GM18499 (cell line): ENCODE data around the gene RAPGEF2.

Experiments
- ATAC-seq: cut with Tn5 transposase; IDR thresholded peaks from one replicate; pipeline ENCODE4 v1.9.1; 2021; ENCODE audit warnings: moderate number of reproducible peaks; ENCODE audit not compliant: insufficient read depth, unreplicated experiment

RAPGEF2 gene

DNA sequence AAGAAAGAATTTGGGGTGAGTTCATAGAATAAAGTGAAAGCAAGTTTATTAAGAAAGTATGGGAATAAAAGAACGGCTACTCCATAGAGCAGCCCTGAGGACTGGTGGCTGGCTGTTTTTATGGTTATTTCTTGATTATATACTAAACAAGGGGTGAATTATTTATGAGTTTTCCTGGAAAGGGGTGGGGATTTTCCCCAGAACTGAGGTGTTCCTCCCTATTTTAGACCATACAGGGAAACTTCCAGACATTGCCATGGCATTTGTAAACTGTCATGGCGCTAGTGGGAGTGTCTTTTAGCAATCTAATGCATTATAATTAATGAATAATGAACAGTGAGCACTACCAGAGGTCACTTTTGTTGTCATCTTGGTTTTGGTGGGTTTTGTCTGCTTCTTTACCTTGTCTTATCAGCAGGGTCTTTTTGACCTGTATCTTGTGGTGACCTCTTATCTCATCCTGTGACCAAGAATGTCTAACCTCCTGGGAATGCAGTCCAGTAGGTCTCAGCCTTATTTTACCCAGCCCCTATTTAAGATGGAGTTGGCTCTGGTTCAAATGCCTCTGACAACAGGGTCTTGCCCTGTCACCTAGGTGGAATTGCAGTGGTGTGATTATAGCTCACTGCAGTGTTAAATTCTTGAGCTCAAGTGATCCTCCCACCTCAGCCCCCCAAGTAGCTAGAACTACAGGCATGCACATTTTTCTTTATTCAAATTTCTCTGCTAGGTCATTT, 27.1 kb downstream of the RAPGEF2 start:
- no peak for ATAC-seq

DNA sequence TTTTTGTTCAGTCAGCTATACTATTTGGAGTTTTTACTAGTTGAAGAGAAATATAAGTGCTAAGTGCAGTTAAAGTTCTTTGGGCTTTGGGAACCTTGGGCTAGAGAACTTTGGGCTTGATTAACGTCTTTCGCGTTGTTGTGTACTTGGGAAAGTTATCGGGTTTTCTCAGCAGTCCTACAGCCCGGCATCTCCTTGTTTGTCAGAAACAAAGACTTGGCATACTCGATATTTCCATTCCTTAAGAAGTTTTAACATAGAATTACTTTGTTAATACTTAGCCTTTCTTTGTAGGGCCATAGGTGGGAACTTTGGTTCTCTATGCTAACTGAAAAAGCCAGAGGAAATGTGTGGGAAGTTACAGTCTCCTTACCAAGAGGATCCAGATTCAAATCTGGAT, 28.7 kb downstream of the RAPGEF2 start:
- ATAC-seq = no peak

DNA sequence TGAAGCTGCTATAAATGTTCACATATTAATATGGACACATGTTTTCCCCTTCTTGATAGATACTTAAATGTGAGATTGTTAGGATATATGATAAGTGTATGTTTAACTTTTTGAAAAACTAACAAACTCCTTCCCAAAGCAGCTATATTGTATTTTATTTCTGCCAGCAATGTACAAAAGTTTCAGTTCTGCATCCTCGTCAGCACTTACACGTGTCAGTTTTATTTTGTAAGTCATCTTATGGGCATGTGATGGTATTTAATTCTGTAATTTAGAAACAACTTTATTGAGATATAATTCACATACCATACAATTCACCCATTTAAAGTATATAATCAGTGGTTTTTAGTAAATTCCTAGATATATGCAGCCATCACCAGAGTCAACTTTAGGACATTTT, 31.6 kb downstream of the RAPGEF2 start:
- no peak for ATAC-seq

DNA sequence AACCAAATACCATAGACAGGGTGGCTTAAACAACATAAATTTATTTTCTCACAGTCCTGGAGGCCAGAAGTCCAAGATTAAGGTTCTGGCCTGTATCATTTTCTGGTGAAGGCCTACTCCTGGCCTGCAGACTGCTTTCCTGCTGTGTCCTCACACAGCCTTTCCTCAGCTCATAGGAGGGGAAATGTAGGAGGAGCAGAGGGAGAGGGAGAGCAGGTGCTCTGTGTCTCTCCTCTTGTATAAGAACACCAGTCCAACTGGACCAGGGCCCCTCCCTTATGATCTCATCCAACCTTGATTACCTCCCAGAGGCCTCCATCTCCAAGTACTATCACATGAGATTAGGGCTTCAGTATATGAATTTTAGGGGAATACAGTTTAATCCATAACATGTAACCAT, 34.3 kb downstream of the RAPGEF2 start:
- ATAC-seq = no peak

DNA sequence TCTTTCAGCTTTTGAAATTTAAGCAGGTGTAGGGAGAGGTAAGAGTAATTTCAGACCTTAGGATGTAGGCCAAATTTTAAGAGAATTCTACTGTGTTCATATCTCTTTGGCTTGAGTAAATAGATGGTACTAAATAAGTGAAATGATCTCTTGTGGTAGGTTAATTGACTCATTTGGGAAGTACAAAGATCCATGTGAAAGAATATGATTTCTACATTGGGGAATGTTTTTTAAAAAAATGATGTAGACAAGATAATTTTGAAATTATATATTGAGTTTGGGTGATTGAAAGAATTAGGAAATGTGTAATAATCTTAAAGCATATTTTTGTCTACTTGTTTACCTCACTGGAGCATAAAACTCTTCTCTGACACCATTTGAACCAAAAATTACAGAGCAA, 35.6 kb downstream of the RAPGEF2 start:
- no peak for ATAC-seq

DNA sequence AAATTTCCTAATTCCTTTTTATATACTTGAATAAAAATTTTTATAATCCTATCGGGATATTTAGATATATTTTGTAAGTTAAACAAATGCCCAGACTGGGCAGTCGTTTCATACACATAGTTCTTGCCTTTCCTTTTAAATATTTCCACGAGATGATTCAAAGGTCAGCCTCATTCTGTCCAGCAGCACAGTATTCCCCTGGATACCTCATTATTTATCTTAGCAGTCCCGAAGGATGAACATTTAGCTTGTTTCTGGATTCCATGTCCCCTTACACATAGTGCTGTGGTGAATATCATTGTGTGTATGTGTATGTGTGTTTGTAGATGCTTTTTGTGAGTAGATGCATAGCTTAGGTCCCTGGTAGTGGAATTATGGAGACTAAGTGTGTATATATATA, 38.3 kb downstream of the RAPGEF2 start:
- no peak for ATAC-seq

DNA sequence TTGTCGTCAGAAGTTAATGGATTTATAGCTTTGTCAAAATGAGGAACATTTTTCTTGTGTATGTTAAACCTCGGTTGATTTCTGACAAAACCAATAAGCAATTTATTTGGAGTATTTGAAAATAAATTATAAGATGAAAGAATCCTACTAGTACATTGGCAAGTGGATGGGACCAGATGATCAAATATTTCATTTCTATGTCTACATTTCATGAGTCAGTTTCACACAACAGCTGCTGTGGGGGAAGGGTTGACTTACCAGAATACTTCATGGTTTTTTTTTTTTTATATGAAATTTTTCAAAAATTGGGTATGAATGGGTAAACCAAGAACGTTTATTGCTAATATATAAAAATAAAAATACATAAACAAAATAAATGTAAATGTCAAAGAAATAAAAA, 39.4 kb downstream of the RAPGEF2 start:
- ATAC-seq = no peak

DNA sequence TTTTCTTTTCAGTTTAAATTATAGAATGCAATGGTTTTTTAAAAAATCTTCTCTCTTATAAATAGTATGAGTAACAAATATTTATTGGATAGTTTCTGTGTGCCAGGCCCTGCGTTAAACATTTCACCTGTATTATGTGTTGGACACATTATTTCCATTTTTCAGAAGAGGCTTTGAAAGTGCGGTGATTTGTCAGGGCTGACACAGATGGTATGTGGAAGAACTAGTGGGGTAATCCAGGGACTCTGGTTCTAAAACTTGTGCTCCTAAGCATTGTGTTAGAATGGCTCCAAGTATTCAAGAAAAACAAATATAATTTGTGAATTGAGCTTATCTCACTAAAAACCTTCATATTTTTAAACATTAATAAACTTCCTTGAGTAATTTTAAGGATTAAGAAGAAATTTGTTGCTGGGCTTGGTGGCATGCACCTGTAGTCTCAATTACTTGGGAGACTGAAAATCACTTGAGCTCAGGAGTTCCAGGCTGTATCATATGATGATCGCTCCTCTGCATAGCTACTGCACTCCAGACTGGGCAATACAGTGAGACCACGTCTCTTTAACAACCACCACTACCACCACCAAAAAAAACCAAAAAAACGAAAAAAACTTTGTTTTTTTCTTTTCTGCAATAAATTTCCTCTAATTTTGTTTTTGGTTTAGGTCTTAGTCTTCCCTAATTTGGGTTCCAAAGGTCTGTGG, 40.0 kb downstream of the RAPGEF2 start:
- ATAC-seq = no peak

DNA sequence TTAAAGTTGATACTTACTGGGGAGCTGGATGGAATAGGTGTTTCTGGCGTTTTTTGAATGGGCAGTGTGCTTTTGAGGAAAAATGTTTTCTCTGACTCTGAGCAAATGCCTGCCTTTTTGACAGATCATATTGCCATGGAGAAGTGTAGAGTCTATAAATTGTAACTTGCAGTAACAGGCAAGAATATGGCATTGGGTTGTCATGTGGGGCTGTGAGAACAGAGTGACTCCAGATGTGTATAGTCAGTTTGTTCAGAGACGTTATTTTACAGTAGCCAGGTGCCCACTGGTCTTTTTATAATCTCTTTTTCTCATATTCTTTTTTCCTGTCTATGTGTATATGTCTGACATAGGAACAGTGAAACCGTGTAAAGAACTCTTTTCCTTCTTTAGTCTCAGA, 40.8 kb downstream of the RAPGEF2 start:
- ATAC-seq = peak; percentile 14

DNA sequence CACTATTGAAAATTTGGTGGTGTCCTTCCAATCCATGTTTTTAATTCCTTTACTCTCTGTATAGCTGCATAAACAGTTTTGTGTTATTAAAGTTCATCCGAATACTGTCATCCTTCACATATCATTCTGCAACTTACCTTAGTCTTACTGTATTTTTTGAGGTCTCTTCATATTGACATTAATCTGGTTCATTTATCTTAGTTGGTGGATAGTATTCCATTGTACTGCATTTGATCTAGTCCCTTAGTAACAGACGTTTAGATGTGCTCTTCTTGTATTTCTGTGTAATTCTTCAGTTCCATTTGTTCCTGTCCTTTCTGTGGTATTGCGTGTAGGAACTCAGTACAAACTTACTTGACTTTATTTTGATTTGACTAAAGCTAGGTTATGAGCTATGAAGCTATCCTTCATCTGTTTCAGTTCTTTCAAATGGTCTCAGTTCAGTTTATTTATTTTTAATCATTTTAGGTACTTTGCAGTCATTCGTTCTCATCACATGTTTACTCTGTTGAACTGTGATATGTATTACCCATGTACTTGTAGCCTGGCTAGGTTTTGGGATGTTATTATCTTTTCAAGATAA, 41.3 kb downstream of the RAPGEF2 start:
- peak; percentile 40 for ATAC-seq

DNA sequence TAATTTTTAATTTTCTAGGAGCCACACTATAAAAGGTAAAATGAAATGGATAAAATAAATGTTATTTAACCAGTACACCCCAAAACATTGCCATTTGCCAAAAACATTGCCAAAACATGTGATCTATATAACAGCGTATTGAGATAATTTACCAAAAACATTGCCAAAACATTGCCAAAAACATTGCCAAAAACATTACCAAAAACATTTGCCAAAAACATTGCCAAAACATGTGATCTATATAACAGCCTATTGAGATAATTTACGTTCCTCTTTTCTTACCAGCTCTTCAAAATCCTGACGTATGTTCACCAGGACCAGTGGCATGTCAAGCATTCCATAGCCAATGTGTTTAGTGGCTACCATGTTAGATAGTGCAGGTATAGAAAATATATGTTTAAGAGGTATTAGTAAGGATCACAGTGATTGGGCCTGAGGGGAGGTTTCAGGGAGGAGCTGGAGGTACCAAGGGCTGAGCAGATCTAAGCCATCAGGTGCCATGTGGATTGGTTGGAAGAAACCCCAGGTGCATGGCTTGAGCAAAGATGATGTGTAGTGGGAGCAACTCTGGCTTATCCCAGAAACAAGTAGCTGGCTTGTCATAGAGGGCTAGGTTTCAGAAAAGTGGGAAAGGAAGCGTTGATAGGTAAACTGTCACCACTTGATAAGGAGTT, 42.6 kb downstream of the RAPGEF2 start:
- ATAC-seq = no peak

DNA sequence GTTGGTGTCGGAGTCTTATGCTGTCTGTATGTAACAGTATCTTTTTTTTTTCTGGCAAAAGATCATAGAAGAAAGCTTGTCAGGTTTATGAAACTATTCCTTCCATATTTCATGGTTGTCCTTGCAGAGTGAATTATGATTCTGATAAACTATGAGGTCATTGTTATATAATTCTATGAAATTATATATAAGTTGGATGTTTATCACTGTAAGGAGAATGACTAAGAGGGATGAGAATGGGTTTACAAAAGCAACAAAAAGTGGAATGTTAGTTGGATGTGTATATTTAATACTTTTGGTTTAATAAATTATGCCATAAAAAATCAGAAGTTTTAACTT, 43.1 kb downstream of the RAPGEF2 start:
- ATAC-seq = no peak

DNA sequence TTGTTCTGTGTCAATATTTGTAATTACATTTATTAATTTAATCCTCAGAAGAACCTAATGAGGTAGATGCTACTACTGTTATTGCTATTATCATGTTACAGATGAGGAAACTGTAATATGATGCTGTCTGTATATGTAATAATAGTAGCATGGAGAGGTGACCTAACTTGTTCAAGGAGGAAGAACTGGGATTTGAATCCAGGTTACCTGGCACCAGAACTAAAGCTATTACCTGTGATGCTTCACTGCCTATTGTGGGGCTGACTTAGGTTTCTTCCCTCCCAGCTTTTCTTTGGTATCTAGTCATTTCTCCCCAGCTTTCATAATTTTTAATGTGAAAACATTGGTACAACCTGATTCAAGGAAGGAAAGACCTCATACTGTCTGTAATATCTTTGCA, 43.6 kb downstream of the RAPGEF2 start:
- ATAC-seq = no peak

DNA sequence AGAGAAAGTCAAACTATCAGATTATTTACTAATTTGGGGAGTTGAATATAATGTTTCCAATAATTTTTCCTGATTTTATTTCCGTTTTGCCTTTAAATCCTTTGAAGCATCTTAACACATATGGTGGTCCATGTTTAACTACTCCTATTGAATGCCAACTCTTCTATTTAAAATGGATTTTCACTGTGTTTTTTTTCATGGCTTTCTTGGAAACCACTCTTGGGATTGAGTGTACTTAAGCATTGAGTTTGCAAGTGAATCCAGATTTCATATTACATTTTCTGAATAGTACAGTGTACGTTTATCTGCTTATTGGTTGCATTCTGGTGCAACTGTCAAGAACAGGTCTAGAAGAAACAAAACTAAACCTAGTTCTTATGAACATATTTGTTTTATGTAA, 45.6 kb downstream of the RAPGEF2 start:
- ATAC-seq = no peak

DNA sequence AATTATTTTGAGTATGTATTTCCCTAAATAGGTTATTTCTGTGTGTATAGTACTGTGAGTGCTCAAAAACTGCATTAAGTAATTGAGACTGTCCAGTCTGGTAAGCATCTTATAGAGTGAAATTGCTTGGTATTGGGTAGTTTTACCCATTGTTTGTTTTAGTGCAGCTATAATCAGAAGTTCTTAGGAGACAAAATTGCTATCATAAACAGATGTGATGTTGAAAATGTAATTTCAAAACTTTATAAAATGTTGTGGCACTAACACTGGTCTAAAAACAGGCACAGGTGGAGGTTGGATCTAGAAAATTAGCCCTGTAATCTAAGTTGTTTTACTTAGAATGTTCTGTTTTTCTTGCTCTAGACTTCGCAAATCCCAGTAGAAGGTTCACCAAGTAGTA, 46.8 kb downstream of the RAPGEF2 start:
- ATAC-seq = no peak

DNA sequence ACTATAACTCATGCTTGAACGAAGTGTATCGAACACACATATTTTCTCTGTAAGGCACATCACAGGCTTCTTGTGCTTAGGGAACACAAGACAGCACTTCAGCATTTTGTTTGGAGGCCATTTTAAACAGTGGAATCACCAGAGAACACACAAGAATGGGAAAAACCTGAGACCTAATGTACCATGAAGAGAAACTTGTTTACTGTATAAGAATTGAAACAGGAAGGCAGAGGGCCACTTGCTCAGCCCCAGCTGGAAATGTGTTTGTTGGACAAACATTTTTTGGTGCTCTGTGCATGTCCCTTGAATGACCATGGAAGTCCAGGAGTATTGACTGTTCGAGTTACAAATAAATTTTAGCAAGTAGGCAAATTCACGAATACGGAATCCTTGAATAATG, 47.5 kb downstream of the RAPGEF2 start:
- no peak for ATAC-seq

DNA sequence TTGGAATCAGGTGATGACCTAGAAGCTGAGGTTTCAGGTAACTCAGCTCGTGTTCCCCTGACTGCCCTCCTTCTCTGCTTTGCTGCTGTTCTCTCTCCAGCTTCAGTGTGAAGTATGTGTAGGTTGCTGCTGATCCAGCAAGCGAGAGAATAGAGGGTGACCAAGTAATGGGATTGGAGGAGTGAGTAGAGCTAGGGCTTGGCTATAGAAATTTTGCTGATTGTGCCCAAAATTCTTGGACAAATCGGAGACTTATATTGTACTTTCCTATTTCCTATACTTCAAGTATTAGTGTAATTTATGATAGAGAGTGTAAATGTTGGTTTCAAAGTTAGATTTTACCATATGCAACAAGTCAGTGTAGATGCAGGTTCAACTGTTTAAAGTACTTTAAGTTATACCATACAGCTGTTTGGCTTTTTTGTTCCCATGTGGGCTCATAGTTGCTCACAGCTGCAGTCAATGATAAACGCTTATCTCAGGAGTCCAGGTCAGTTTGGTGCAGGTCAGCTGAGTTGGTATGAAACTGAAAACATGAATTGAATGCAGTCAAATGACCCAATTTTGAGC, 48.0 kb downstream of the RAPGEF2 start:
- no peak for ATAC-seq

DNA sequence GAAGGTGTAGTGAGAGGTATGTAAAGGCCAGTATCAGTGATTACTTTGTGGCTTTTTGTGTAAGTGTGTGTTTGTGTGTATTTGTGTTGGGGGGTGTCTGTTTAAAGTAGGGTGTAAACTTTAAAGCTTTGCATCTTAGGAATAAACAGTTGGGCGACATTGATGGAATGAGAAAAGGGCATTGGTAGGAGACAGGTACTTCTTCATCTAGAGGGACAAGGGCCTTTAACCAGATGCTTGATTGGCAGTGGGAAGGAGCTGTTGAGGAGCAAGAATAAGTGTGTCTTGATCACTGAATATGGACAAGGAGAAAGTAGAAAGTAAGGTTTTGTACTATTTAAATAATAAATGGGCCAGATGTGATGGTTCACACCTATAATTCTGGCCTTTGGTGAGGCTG, 48.8 kb downstream of the RAPGEF2 start:
- ATAC-seq = no peak

DNA sequence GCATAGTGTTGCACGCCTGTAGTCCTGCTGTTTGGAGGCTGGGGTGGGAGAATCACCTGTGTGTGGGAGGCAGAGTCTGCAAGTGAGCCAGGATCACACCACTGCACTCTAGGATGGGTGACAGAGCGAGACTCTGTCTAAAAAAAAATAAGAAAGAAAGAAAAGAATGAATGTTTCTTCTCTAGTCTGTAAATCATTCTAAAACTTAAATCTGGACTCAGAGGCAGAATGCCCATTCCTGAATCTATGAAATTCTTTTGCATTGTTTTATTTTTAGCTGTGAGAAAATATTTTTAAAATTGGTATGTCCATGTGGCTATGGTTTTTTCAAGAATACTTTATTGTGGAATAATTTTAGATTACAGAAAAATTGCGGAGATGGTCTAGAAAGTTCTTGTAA, 49.3 kb downstream of the RAPGEF2 start:
- ATAC-seq = no peak

DNA sequence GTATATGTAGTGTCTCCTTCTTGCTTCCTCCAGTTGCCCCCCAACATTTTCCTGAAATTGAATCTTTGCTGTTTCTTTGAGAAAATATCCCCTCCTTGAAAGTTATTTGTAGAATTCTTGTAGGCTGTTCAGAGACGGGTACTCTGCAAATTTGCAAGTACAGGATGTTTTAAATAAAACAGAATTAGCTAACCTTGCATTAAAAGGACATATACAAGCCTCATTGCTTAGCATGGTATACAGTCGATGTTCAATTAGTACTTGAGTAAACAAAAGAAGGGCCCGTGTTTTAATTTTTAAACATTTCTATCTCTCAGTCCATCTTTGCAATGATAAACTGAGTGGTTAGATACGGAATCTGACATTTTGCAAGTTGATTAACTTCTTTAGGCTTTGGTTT, 50.8 kb downstream of the RAPGEF2 start:
- no peak for ATAC-seq

DNA sequence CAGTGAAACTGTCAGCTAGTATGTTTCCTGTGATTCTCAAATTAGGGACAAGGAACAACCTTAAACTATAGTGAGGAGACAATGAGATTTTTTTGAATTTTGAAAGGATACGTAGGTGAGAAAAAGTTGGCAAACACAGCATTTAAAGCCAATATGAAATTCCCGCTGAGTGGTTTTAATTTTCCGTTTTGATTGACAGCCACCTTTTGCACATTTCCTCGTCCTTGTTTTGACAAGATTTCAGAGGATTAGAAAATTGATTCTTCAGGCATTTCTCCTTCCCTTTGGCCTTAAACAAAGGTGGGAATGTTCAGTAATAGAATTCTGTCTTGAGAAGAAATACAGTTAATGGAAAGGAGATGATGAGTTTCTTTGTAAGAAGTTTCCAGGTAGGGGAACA, 52.2 kb downstream of the RAPGEF2 start:
- ATAC-seq = no peak
